ENCODE measurements around the gene STPG1. TPM values are rescaled to one million over a fixed set of nuclear protein-coding genes. Genes with fewer than 3 reads are reported as not detected.

Gene STPG1
- polyA plus RNA-seq, 2 of the 4 experiments (the other 2 are of a cell fraction), result 4.4 to 9.7 TPM

DNA sequence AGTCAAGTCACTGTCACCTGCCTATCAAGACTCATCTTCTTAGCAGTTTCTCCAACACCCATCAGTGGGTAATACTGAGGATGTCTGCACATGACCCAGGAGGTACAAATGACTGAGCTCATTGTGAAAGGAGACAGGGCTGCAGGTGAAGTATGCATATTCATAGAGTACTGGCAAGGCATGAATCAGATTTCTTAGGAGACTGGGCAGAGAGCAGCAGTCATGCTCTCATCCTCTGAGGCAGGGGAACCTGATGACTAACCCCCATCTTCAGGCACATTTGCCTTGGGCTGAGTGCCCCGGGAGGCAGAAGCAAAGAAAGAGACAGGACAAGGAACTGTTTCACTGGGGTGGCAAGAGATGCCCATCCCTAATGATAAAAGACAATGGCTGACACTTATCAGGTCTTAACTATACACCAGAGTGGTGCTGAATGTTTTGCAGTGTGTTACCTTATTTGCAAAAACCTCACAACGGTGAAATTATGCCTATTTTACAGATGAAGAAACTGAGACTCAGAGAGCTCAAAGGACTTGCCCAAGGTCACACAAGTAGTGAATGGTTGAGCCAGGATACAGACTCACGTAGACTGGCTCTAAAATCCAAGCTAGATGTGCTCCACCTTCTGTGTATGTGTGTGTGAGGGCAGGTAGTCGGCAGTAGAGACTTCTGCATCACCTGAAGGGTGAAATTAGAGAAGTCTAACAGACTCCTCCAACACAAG lies 103.7 kb downstream of the STPG1 start:
- ChIA-PET CTCF (interaction anchor here (1.5 to 3.4 kb wide), 5 partner anchors 44 to 111 kb away, joined by 3 to 22 read pairs (median 7); no protein-coding TSS in a partner anchor), POLR2A (no interaction called here)
- TF ChIP-seq FOXS1 (CRISPR knock-in tag; IDR thresholded peaks at IDR 0.05) (no peak), ZFP36 (IDR thresholded peaks at IDR 0.05; ENCODE audit: borderline replicate concordance, partially characterized antibody) (no peak), CEBPB (IDR thresholded peaks at IDR 0.05) (no peak), HEYL (CRISPR knock-in tag; IDR thresholded peaks at IDR 0.05) (no peak), JUNB (IDR thresholded peaks at IDR 0.05) (no peak), SREBF2 (IDR thresholded peaks at IDR 0.05) (no peak), FOSL2 (IDR thresholded peaks at IDR 0.05) (no peak), FOSL2 (CRISPR knock-in tag; IDR thresholded peaks at IDR 0.05) (no peak), CBX2 (IDR thresholded peaks at IDR 0.05; ENCODE audit: borderline replicate concordance, low read depth) (no peak), EHF (CRISPR knock-in tag; IDR thresholded peaks at IDR 0.05) (no peak), HOXA7 (CRISPR knock-in tag; IDR thresholded peaks at IDR 0.05) (no peak), HOXB5 (CRISPR knock-in tag; IDR thresholded peaks at IDR 0.05) (no peak)
- TF ChIP-seq, protein P1, sequence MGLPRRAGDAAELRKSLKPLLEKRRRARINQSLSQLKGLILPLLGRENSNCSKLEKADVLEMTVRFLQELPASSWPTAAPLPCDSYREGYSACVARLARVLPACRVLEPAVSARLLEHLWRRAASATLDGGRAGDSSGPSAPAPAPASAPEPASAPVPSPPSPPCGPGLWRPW (IDR thresholded peaks at IDR 0.05), result no peak
- TF ChIP-seq, protein P2, sequence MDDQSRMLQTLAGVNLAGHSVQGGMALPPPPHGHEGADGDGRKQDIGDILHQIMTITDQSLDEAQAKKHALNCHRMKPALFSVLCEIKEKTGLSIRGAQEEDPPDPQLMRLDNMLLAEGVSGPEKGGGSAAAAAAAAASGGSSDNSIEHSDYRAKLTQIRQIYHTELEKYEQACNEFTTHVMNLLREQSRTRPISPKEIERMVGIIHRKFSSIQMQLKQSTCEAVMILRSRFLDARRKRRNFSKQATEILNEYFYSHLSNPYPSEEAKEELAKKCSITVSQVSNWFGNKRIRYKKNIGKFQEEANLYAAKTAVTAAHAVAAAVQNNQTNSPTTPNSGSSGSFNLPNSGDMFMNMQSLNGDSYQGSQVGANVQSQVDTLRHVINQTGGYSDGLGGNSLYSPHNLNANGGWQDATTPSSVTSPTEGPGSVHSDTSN (IDR thresholded peaks at IDR 0.05), result no peak
- TF ChIP-seq, protein P3, sequence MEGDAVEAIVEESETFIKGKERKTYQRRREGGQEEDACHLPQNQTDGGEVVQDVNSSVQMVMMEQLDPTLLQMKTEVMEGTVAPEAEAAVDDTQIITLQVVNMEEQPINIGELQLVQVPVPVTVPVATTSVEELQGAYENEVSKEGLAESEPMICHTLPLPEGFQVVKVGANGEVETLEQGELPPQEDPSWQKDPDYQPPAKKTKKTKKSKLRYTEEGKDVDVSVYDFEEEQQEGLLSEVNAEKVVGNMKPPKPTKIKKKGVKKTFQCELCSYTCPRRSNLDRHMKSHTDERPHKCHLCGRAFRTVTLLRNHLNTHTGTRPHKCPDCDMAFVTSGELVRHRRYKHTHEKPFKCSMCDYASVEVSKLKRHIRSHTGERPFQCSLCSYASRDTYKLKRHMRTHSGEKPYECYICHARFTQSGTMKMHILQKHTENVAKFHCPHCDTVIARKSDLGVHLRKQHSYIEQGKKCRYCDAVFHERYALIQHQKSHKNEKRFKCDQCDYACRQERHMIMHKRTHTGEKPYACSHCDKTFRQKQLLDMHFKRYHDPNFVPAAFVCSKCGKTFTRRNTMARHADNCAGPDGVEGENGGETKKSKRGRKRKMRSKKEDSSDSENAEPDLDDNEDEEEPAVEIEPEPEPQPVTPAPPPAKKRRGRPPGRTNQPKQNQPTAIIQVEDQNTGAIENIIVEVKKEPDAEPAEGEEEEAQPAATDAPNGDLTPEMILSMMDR (IDR thresholded peaks at IDR 0.05), result no peak
- peaks cover 5% of the 10 kb centered on the region; the same call in 2 of the 3 replicates for H3K4me1 ChIP-seq
- no peak overlapping the region for H3K4me3 ChIP-seq
- no peak for DNase-seq (ENCODE audit: low read depth in 1 of 2, low spot score in 1 of 2)
- FAIRE-seq, result no peak
- ATAC-seq, result no peak; a peak in 1 of 6 replicates
- no peaks in the 10 kb centered on the region for H3K9me3 ChIP-seq
- WGBS (ENCODE audit: missing lambda C conversion rate), result 81% methylated on average over 4 of the region's 4 CpGs
- peak overlapping the region in 1 of 2 experiments; percentile 26; a peak in 1 of 6 replicates for H3K27ac ChIP-seq
- H3K4me2 ChIP-seq, result no peak overlapping the region

DNA sequence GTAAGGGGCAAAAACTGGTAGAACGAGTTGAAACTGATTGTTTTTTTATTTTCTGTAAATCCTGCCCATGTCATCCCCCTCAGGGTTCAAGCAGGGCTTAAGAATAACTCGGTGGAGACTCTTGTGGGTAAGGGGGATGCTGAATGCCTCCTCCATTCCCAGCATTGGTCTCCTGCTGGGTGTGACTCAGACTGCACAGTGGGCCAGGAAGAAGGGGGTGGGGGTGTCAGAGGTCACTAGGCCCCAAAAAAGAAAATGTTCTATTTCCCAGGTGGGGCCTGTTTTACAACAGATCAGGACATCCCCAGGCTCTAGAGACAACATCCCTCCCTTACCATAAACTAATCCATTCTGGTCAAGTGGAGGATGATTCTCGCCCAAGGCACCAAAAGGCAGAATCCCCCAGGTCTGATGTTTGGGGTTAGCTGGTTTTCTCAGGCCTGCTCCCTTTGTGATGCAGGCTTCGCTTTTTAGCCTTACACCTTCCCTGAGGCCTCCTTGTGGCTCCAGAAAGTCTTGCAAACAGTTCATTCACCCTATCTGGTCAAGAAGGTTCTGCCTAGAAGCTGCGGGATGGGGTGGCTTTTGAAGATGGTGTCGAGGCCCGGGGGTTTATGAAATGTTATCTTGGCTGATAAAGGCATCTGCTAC lies 105.1 kb downstream of the STPG1 start:
- FAIRE-seq (peak; percentile 56), ATAC-seq (peak; percentile 56 to 85; a peak in 3 of 6 replicates), DNase-seq (ENCODE audit: low read depth in 1 of 2, low spot score in 1 of 2) (peak in 1 of 2 experiments; percentile 53)
- H3K9me3 ChIP-seq, result no peaks in the 10 kb centered on the region
- no peak for TF ChIP-seq JUN (IDR thresholded peaks at IDR 0.05)
- peak; percentile 45; the same call in 2 of the 3 replicates for TF ChIP-seq SMC3 (IDR thresholded peaks at IDR 0.05)
- TF ChIP-seq RAD21 (conservative IDR thresholded peaks at IDR 0.05 in 1 of 2, IDR thresholded peaks at IDR 0.05 in 1 of 2), result peak; percentile 33 to 42; a peak in 2 of 5 replicates
- ChIA-PET POLR2A (interaction anchor here (0.5 kb wide), 1 partner anchor 9 kb away, joined by 3 read pairs; no protein-coding TSS in a partner anchor), CTCF (interaction anchor here (0.8 to 3.4 kb wide), 8 partner anchors 14 to 110 kb away, joined by 3 to 22 read pairs (median 5); no protein-coding TSS in a partner anchor)
- H3K4me2 ChIP-seq, result no peak overlapping the region
- H3K27ac ChIP-seq, result peak overlapping the region; percentile 5 to 60; a peak in 4 of 6 replicates
- WGBS (ENCODE audit: missing lambda C conversion rate), result 65% methylated on average over 7 of the region's 7 CpGs
- peaks cover 5% of the 10 kb centered on the region; the same call in 2 of the 3 replicates for H3K4me1 ChIP-seq
- H3K4me3 ChIP-seq, result no peak overlapping the region

Other genes starting within 250 kb of the STPG1 start
- gene IFNLR1, start 226.5 kb downstream of the STPG1 start, polyA plus RNA-seq (2011; rRNA removed), result 1.3 and 1.7 TPM in 2 replicates
- 0.76 to 0.84 TPM (median 0.78 TPM) in 3 replicates for gene IFNLR1, start 226.5 kb downstream of the STPG1 start, polyA plus RNA-seq (2017; fragmentation: RNase III; extraction: RNeasy Plus Mini Kit Qiagen cat#74134 plus additional on column Dnase treatment)
- 1.6 and 2.5 TPM in 2 replicates for gene GRHL3, start 94.4 kb downstream of the STPG1 start, polyA plus RNA-seq (2011; rRNA removed)
- gene GRHL3, start 94.4 kb downstream of the STPG1 start, polyA plus RNA-seq (2017; fragmentation: RNase III; extraction: RNeasy Plus Mini Kit Qiagen cat#74134 plus additional on column Dnase treatment), result 0.58 to 0.71 TPM (median 0.59 TPM) in 3 replicates
- 10.4 and 14.7 TPM in 2 replicates for gene NIPAL3, start 2.0 kb upstream of the STPG1 start, polyA plus RNA-seq (2011; rRNA removed)
- 4.5 to 5.2 TPM (median 5.1 TPM) in 3 replicates for gene NIPAL3, start 2.0 kb upstream of the STPG1 start, polyA plus RNA-seq (2017; fragmentation: RNase III; extraction: RNeasy Plus Mini Kit Qiagen cat#74134 plus additional on column Dnase treatment)
- gene RCAN3, start 89.1 kb upstream of the STPG1 start, polyA plus RNA-seq (2011; rRNA removed), result 11.5 and 14.6 TPM in 2 replicates
- 6.7 to 7.5 TPM (median 7.4 TPM) in 3 replicates for gene RCAN3, start 89.1 kb upstream of the STPG1 start, polyA plus RNA-seq (2017; fragmentation: RNase III; extraction: RNeasy Plus Mini Kit Qiagen cat#74134 plus additional on column Dnase treatment)
- gene NCMAP, start 142.3 kb upstream of the STPG1 start, polyA plus RNA-seq (2011; rRNA removed), result 1.7 and 2.2 TPM in 2 replicates
- gene NCMAP, start 142.3 kb upstream of the STPG1 start, polyA plus RNA-seq (2017; fragmentation: RNase III; extraction: RNeasy Plus Mini Kit Qiagen cat#74134 plus additional on column Dnase treatment), result 0.08 to 0.24 TPM (median 0.13 TPM) in 3 replicates
- 72.5 and 72.8 TPM in 2 replicates for gene SRRM1, start 229.5 kb upstream of the STPG1 start, polyA plus RNA-seq (2011; rRNA removed)
- gene SRRM1, start 229.5 kb upstream of the STPG1 start, polyA plus RNA-seq (2017; fragmentation: RNase III; extraction: RNeasy Plus Mini Kit Qiagen cat#74134 plus additional on column Dnase treatment), result 57.6 to 64.2 TPM (median 59.6 TPM) in 3 replicates

All from A549 (cell line).